Lung (tissue), 12 donors: ENCODE data around the gene CPM. TPM values are rescaled to one million over a fixed set of nuclear protein-coding genes. Genes with fewer than 3 reads are reported as not detected.
A peak's percentile ranks its signal among the peaks of the same experiment; 100 is the strongest.

ENCODE experiments used
- ATAC-seq: fragments of 200-7000 bp; cut with Tn5 transposase; one replicate; pipeline ENCODE4 v1.9.1; 2020; ENCODE audit warnings: moderate number of reproducible peaks; ENCODE audit not compliant: insufficient read depth, low FRiP score
- DNase-seq, 3 donors: peaks; one replicate each; pipeline ENCODE4 v3.0.0-alpha.2; 2013 to 2017
- H3K27ac ChIP-seq, 2 donors: one replicate each; pipeline ENCODE4 v1.5.1; 2013; ENCODE audit warnings: mild to moderate bottlenecking in 2 of 2, moderate library complexity in 2 of 2, control low read depth in 1 of 2, inconsistent platforms in 1 of 2, low read depth in 1 of 2, low read length in 1 of 2
- H3K27me3 ChIP-seq, 3 donors: one replicate each; pipeline ENCODE4 v1.5.1; 2013; ENCODE audit warnings: low read length in 2 of 3; ENCODE audit not compliant: control insufficient read depth in 3 of 3, insufficient read depth in 3 of 3
- H3K36me3 ChIP-seq, 4 donors: one replicate each; pipeline ENCODE4 v1.5.1; 2013; ENCODE audit warnings: low read length in 4 of 4, mild to moderate bottlenecking in 1 of 4, moderate library complexity in 1 of 4; ENCODE audit not compliant: control insufficient read depth in 4 of 4, insufficient read depth in 4 of 4
- H3K4me1 ChIP-seq, 5 donors: one replicate each; pipeline ENCODE4 v1.5.1; 2013; ENCODE audit warnings: low read length in 5 of 5, mild to moderate bottlenecking in 2 of 5, moderate library complexity in 1 of 5; ENCODE audit not compliant: control insufficient read depth in 5 of 5, insufficient read depth in 5 of 5
- H3K4me3 ChIP-seq: one replicate; pipeline ENCODE4 v1.5.1; 2013; ENCODE audit warnings: mild to moderate bottlenecking, control low read depth, moderate library complexity
- H3K9ac ChIP-seq, 2 donors: one replicate each; pipeline ENCODE4 v1.5.1; 2013; ENCODE audit warnings: low read length in 2 of 2, control low read depth in 1 of 2; ENCODE audit not compliant: insufficient read depth in 1 of 2
- H3K9me3 ChIP-seq, 4 donors: one replicate each; pipeline ENCODE4 v1.5.1; 2013; ENCODE audit warnings: low read length in 3 of 4, mild to moderate bottlenecking in 1 of 4, moderate library complexity in 1 of 4; ENCODE audit not compliant: control insufficient read depth in 4 of 4, insufficient read depth in 3 of 4
- WGBS, 2 donors: extraction: QIAGEN DNeasy Blood & Tissue Kit; methylation state at CpG; one replicate each; pipeline ENCODE4 v1.1.7; 2013; 5-methylcytosine and 5-hydroxymethylcytosine counted together
- polyA plus RNA-seq, 2 donors: library from polyadenylated mRNA; stranded (reverse); fragments of 200-250 nt; gene quantifications; one replicate each; pipeline ENCODE4 v1.2.1, GENCODE V29; 2013
- total RNA-seq, 2 donors: library from RNA; depleted of rRNA in 1 of 2; stranded (reverse); fragments of >200 nt in 1 of 2; gene quantifications; one replicate each; pipeline ENCODE4 v1.2.1, GENCODE V29; 2014 to 2021
- TF ChIP-seq, protein P1 (sequence below): IDR thresholded peaks from 2 replicates; pipeline ENCODE4 v1.5.1; 2012; ENCODE audit warnings: mild to moderate bottlenecking; ENCODE audit errors: control extremely low read depth, extremely low read depth
- donor health status: control.
- donor health status: control.
- donor health status: Bipolar disorder and iron deficiency.
- donor health status: healthy.
- donor health status: DM: yes; HTN: yes; CAD: no.

The CPM gene
- total and polyA plus RNA-seq, 4 donors: 66.6 to 241 (median 136) TPM

DNA sequence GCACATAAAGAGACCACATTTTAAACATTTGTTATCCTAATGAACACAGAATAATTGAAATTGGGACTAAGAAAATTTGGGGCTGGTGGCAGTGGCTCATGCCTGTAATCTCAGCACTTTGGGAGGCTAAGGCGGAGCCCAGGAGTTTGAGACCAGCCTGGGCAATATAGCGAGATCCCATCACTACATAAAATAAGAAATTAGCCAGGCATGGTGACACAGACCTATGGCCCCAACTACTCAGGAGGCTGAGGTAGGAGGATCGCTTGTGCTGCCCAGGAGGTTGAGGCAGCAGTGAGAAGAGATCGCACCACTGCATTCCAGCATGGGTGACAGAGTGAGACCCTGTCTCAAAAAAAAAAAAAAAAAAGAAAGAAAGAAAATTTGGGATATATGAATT is 59.7 kb downstream of the CPM start:
- ATAC-seq: no peak
- no peak for DNase-seq
- 97 to 98% methylated on average over 4 of the region's 4 CpGs for WGBS, 2 donors
- no peak overlapping the region for H3K27ac ChIP-seq
- H3K4me1 ChIP-seq: no peaks in the 10 kb centered on the region
- no peak overlapping the region for H3K9ac ChIP-seq
- H3K9me3 ChIP-seq: no peaks in the 10 kb centered on the region
- H3K36me3 ChIP-seq: peaks cover 0 to 12% (median 0%) of the 10 kb centered on the region in 4 donors
- TF ChIP-seq, protein P1, sequence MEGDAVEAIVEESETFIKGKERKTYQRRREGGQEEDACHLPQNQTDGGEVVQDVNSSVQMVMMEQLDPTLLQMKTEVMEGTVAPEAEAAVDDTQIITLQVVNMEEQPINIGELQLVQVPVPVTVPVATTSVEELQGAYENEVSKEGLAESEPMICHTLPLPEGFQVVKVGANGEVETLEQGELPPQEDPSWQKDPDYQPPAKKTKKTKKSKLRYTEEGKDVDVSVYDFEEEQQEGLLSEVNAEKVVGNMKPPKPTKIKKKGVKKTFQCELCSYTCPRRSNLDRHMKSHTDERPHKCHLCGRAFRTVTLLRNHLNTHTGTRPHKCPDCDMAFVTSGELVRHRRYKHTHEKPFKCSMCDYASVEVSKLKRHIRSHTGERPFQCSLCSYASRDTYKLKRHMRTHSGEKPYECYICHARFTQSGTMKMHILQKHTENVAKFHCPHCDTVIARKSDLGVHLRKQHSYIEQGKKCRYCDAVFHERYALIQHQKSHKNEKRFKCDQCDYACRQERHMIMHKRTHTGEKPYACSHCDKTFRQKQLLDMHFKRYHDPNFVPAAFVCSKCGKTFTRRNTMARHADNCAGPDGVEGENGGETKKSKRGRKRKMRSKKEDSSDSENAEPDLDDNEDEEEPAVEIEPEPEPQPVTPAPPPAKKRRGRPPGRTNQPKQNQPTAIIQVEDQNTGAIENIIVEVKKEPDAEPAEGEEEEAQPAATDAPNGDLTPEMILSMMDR: no peak
- H3K27me3 ChIP-seq: no peaks in the 10 kb centered on the region
- H3K4me3 ChIP-seq: no peak overlapping the region

DNA sequence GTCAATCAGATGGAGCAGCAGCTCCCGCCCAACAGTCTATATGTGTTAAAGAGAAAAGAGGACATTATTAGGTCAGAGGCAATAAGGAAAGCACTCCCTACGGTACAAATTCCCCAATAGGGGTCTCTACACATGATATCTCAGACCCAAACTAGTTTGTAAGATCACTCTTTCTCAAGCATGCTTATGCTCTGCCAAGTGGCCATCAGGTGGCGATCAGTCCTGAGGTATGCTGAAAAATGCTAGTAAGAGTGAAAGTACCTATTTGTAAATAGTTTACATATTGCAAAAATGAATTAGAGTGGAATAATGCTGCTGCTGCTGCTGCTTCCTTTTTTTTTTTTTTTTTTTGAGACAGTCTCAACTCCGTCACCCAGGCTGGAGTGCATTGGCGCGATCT is 61.0 kb downstream of the CPM start:
- Histone ChIP-seq H3K4me3 (no peak overlapping the region), H3K27me3 (no peaks in the 10 kb centered on the region), H3K36me3 (peaks cover 0 to 19% (median 0%) of the 10 kb centered on the region in 4 donors), H3K9ac (no peak overlapping the region), H3K4me1 (no peaks in the 10 kb centered on the region), H3K27ac (no peak overlapping the region), H3K9me3 (no peaks in the 10 kb centered on the region)
- DNase-seq (peak in 1 of 3 donors; percentile 20), ATAC-seq (no peak)
- WGBS, 2 donors: 55 to 78% methylated on average over 6 of the region's 6 CpGs
- TF ChIP-seq, protein P1: no peak

GRCh38 chr12:68871396-68871795 is 61.6 kb downstream of the CPM start:
- no peaks in the 10 kb centered on the region for H3K27me3 ChIP-seq
- H3K36me3 ChIP-seq: peaks cover 0 to 19% (median 0%) of the 10 kb centered on the region in 4 donors
- no peak for ATAC-seq
- no peaks in the 10 kb centered on the region for H3K9me3 ChIP-seq
- no peak overlapping the region for H3K27ac ChIP-seq
- no peak for DNase-seq
- 77 to 86% methylated on average over 8 of the region's 8 CpGs for WGBS, 2 donors
- no peak overlapping the region for H3K9ac ChIP-seq
- H3K4me3 ChIP-seq: no peak overlapping the region
- no peaks in the 10 kb centered on the region for H3K4me1 ChIP-seq
- TF ChIP-seq, protein P1: no peak

- H3K4me1 ChIP-seq: no peaks in the 10 kb centered on the region
- DNase-seq (no peak), ATAC-seq (no peak)
- H3K9me3 ChIP-seq: no peaks in the 10 kb centered on the region
- no peak overlapping the region for H3K27ac ChIP-seq
- H3K9ac ChIP-seq: no peak overlapping the region
- WGBS, 2 donors: 89 to 96% methylated on average over 6 of the region's 6 CpGs
- no peaks in the 10 kb centered on the region for H3K27me3 ChIP-seq
- H3K36me3 ChIP-seq: peaks cover 0 to 22% (median 0%) of the 10 kb centered on the region in 4 donors
- TF ChIP-seq, protein P1: no peak
- H3K4me3 ChIP-seq: no peak overlapping the region
Observed at GRCh38 chr12:68870443-68870842, 62.5 kb downstream of the CPM start.
